HG03175 (cell line): ENCODE results near the gene CCZ1.
"Not testable (repeated sequence)": the region's sequence is repeated elsewhere in the genome, so short reads cannot be mapped to it uniquely, and the experiment has no call there.

Experiments
- ATAC-seq: cut with Tn5 transposase; IDR thresholded peaks from one replicate; pipeline ENCODE4 v1.9.1; 2021; ENCODE audit warnings: mild to moderate bottlenecking, moderate library complexity; ENCODE audit not compliant: unreplicated experiment

CCZ1 gene

GRCh38 chr7:5898480-5899224 lies at the start of gene CCZ1:
Gene CCZ1 (plus strand): TSS chr7:5898733. CDS start chr7:5898800, 67 bp downstream.
- peak; percentile 97 for ATAC-seq

DNA sequence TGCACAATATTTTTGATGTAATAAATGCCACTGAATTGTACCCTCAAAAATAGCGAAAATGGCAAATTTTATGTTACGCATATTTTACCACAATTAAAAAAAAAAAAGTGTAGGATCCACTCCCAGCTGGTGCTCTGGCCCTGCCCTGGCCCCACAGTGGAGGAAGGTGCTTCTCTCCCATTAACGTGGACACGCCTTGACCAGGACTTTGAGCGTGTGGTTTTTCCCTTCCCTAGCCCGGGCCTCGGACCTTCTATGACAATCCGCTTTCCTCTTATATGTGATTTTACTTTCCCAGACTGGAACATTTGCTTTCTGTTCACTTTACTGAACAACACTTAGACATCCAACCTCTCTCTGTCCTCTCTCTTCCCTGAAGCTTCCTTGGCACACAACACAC lies 47.6 kb upstream of the CCZ1 start:
- ATAC-seq = no peak

DNA sequence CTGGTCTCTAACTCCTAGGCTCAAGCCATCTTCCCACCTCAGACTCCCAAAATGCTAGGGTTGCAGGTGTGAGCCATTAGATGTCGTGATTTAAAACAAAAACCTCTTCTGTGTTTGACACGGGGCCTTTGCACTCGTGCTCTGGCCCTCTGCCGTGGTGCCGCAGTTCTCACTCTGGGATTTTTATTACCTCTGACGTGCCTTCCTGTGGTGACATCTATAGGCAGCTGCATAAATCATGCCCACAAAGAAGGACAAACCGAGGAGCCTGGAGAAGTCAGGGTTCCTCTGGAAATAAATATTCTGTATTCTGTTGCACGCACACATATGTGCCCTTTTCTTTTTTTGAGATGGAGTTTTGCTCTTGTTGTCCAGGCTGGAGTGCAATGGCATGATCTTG lies 43.8 kb upstream of the CCZ1 start:
- ATAC-seq = no peak

DNA sequence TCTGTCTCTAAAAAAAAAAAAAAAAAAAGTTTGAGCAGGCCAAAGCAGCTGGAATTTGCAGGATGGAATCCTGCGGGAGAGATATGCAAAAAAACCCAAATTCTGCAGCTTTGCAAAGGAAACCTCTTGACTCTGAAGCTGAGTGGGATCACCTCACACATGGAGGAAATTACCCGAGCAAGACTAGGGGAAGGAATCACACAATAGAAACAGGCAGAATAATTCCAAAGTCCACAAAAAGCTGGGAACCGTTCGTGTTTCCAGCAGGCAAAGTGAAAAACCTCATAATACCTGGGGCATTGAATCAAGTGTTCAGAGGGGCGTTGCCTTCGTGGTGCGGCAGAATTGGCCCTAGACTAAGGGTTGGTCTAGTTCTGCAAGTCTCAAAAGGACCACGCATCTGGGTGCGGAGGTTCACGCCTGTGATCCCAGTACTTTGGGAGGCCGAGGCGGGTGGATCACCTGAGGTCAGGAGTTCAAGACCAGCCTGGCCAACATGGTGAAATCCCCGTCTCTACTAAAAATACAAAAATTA lies 41.4 kb upstream of the CCZ1 start:
- not testable (repeated sequence) for ATAC-seq

GRCh38 chr7:5858494-5858893 lies 40.0 kb upstream of the CCZ1 start:
- ATAC-seq = not testable (repeated sequence)

- not testable (repeated sequence) for ATAC-seq
These were observed 37.3 kb upstream of the CCZ1 start for GRCh38 chr7:5861281-5861680.

DNA sequence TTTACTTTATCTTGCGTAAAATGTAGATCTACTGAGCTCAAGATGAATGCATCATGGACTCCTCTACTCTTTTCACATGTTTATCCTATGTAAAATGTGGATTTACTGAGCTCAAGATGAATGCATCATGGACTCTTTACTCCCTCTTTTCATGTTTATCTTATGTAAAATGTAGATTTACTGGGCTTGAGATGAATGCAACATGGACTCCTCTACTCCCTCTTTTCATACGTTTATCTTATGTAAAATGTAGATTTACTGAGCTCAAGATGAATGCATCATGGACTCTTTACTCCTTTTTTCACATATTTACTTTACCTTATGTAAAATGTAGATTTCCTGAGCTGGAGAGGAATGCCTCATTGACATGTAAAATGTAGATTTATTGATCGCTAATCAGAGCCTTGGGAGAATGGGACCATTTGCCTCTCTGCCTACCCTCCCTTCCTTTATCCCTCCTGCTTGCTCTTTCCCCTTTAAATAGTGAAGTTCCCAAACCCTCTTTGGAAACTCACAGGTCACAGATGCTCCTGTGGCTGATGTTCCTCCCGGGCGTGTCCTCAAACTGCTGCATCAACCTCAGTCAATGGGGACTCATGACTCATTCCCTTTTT lies 35.7 kb upstream of the CCZ1 start:
- ATAC-seq = not testable (repeated sequence)

GRCh38 chr7:5865279-5865931 lies 33.1 kb upstream of the CCZ1 start:
- not testable (repeated sequence) for ATAC-seq

DNA sequence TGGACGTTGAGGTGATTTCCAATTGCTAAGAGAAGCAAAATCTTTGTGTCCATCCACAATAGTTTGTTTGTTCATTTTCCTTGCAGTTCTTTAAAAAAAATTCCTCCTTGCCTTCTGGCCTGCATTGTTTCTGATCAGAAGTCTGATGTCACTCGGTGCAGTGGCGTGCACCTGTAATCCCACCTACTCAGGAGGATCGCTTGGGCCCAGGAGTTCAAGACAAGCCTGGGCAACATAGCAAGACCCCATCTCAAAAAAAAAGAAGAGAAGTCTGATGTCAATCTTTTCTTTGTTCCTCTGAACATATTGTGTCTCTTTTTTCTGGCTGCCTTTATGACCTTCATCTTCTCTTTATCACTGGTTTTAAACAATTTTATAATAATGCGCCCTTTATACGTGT lies 31.5 kb upstream of the CCZ1 start:
- no peak for ATAC-seq

GRCh38 chr7:5868928-5869341 lies 29.6 kb upstream of the CCZ1 start:
- ATAC-seq = not testable (repeated sequence)

GRCh38 chr7:5869691-5870090 lies 28.8 kb upstream of the CCZ1 start:
- no peak for ATAC-seq

DNA sequence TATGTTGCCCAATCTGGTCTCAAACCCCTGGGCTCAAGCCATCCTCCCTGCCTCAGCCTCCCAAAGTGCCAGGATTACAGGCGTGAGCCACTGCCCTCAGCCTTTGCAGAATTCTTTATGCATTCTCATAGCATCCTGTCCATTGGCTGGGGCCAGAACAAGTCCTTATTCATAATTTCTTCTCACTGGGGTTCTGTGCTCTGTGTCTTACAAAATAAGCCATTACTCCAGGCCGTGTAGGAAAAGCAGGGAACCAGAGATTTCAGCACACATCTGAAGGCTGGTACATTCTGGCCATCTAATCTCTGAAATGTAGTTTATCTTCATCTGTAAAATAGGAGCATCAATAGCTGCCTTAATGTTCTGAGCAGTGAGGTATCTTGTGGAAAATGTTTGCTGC lies 28.2 kb upstream of the CCZ1 start:
- ATAC-seq = no peak

- ATAC-seq = no peak
These were observed 26.2 kb upstream of the CCZ1 start for GRCh38 chr7:5872326-5872725.

DNA sequence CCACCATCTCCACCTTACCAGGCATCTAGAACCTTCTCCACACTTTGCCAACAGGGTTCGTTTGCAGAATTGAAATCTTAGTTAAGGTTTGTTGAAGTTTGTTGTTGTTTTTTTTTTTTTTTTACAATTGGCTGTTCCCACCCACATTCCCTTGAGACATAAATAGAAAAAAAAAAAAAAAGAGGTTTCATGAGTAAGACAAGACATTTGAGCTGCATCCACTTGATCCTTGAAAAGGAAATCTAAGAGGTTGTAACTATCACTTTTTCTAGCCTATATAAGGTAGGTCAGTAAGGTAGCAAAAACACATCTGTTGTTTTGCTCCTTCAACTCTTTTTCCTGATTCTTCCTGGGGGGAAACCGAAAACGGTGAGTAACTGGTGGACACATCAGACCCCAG lies 18.9 kb upstream of the CCZ1 start:
- ATAC-seq = not testable (repeated sequence)

DNA sequence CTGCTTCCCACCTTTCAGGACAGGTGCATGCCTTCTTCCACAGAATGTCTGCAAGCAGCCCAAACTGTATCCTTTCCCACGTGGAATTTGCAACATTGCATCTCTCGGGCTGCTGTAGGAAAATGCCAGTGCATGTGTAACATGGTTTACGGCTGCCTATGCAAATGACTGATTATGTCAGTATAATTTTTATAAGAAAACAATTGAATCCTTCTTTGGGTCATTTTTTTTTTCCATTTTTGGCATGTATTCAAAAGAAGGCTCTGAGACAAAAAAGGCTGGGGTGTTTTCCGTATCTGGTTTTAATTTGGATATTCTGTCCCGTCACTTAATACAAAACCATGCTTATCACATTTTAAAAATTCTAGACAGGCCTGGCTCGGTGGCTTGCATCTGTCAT lies 18.4 kb upstream of the CCZ1 start:
- not testable (repeated sequence) for ATAC-seq

- not testable (repeated sequence) for ATAC-seq
These were observed 14.1 kb upstream of the CCZ1 start for GRCh38 chr7:5884431-5884830.

DNA sequence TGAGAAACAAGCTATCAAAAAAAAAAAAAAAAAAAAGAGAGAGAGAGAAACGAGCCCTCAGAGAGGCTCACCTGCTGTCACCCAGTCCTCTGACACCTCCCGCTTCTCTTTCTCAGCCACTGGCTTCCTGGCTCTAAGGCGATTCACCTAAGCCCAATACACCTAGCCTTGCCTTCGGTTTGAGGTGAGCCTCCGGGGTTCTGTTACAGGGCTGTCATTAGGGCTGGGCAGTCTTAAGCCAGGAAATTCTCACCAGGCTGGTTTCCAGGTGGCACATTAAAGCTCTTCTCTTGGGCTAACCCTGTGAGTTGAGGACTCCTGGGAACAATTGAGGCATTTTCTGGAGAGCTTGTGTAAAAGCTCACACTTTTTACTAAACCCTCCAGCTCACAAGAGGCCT lies 10.5 kb upstream of the CCZ1 start:
- ATAC-seq = not testable (repeated sequence)

- ATAC-seq = not testable (repeated sequence)
These were observed 8.3 kb upstream of the CCZ1 start for GRCh38 chr7:5890244-5890643.

- no peak for ATAC-seq
These were observed 6.0 kb upstream of the CCZ1 start for GRCh38 chr7:5892498-5892897.

- ATAC-seq = not testable (repeated sequence)
These were observed 1.1 kb upstream of the CCZ1 start for GRCh38 chr7:5897369-5897919.

DNA sequence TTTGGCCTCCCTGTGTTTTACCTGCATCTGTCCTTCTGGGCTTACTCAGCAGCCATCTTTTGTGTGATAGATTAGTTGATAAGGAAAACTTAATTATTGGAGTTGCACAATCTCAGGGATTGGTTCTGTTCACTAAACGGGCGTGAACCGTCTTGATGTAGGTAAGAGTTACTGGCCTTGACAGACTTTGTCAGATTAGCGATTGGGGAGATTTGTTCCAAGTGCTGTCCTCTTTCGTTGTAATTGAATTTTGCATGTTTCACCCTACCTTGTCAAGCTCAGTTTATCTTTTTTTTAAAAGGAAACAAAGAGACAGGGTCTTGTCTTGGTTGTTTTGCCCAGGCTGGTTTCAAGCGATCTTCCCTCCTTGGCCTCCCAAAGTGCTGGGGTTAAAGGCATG lies 4.5 kb downstream of the CCZ1 start:
- ATAC-seq = not testable (repeated sequence)
